ENCODE measurements around the gene LMF1.

DNA sequence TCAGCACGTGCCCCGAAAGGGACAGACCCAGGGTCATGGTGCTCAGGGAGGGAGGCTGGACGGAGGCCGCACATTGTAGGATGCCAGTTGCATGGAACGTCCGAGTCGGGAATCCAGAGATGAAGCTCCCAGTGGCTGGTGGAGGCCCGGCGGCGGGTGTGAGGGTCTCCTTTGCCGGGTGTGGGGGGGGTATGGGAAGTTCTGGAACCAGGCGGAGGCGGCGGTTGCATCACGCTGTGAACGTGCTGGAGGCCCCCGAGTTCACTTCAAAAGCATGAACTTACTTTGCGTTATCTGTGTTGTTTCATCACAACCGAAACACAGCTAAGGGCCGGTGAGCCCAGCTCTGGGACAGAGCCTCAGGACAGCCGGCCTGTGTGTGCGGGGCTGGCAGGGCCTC is 96.9 kb downstream of the LMF1 start:
- TF ChIP-seq EZH2 (IDR thresholded peaks at IDR 0.05; ENCODE audit: borderline replicate concordance, low read length) (no peak), CTCF (conservative IDR thresholded peaks at IDR 0.05 in 1 of 2, IDR thresholded peaks at IDR 0.05 in 1 of 2; ENCODE audit: extremely low read depth in 1 of 2, insufficient read depth in 1 of 2, low read depth in 1 of 2, low read length in 2 of 2) (no peak)

All from mammary epithelial cell (primary cell).